HepG2 (cell line): ENCODE results near the gene ERMAP. TPM values are rescaled to one million over a fixed set of nuclear protein-coding genes. Genes with fewer than 3 reads are reported as not detected.

Source experiments
- ATAC-seq: fragments of 200-7000 bp; cut with Tn5 transposase; 3 replicates; pipeline ENCODE4 v1.9.1; 2020; ENCODE audit warnings: mild to moderate bottlenecking, moderate library complexity
- BruUV-seq: library from RNA; stranded (reverse); fragments of 400-500 nt; replicated peaks from 2 replicates; lab custom pipeline; 2021; lab: Mats Ljungman, UMichigan
- CTCF ChIA-PET: fragments of 300-600 bp; formaldehyde crosslinking; extraction: SDS; loops from one replicate; lab custom pipeline; 2021; ENCODE audit warnings: low total read pairs, inconsistent platforms, low intra/inter-chr PET ratio; lab: Yijun Ruan, JAX
- POLR2A ChIA-PET: fragments of 350-600 bp; sonication (Branson Sonifier 250); formaldehyde crosslinking; loops from one replicate; lab custom pipeline; 2020; ENCODE audit warnings: antibody characterized with exemption, inconsistent platforms; lab: Yijun Ruan, JAX
- DNase-seq: peaks from one replicate; pipeline ENCODE4 v3.0.0-alpha.2; 2015; ENCODE audit warnings: low spot score
- FAIRE-seq: peaks from 3 replicates; lab custom pipeline; 2011; peaks lifted over from hg19 to GRCh38; lab: Jason Lieb, UNC
- H2AFZ ChIP-seq: one replicate; pipeline ENCODE4 v1.6.1; 2011; ENCODE audit warnings: low read length, inconsistent platforms
- H3K27ac ChIP-seq: fragments of 300-600 bp; 3 replicates; pipeline ENCODE4 v1.8.0; 2011; ENCODE audit warnings: mixed run types, mild to moderate bottlenecking, mixed read lengths, low read length, inconsistent platforms; ENCODE audit not compliant: insufficient read depth; ENCODE audit errors: extremely low read length
- H3K27me3 ChIP-seq, 2 experiments: fragments of 200-600 bp in 1 of 2; 2 replicates in 1 of 2; 3 replicates in 1 of 2; pipeline versions ENCODE4 v1.6.0 to v1.8.0; 2011; ENCODE audit warnings: low read length in 2 of 2, mild to moderate bottlenecking in 2 of 2, moderate library complexity in 2 of 2, inconsistent platforms in 1 of 2; ENCODE audit not compliant: insufficient read depth in 2 of 2, control insufficient read depth in 1 of 2
- H3K36me3 ChIP-seq, 2 experiments: fragments of 200-600 bp in 1 of 2; replicated peaks in 1 of 2; 2 replicates in 1 of 2; 3 replicates in 1 of 2; pipeline versions ENCODE4 v1.5.1 to v1.8.0; 2011; ENCODE audit warnings: low read length in 2 of 2, inconsistent platforms in 1 of 2; ENCODE audit not compliant: insufficient read depth in 2 of 2, control insufficient read depth in 1 of 2
- H3K4me1 ChIP-seq: 2 replicates; pipeline ENCODE4 v1.5.1; 2012; ENCODE audit warnings: low read length, inconsistent platforms; ENCODE audit not compliant: insufficient read depth
- H3K4me2 ChIP-seq: 2 replicates; pipeline ENCODE4 v1.6.0; 2011; ENCODE audit warnings: low read depth, low read length, inconsistent platforms
- H3K4me3 ChIP-seq, 3 experiments: fragments of 200-600 bp in 1 of 3; sonication (generic), shearing (Covaris generic) in 1 of 3; replicated peaks in 1 of 3; 2 replicates each; pipeline ENCODE4 v1.5.1; 2011 to 2016; ENCODE audit warnings: low read length in 3 of 3, inconsistent platforms in 2 of 3, low read depth in 2 of 3, mild to moderate bottlenecking in 2 of 3, control low read depth in 1 of 3, mixed read lengths in 1 of 3; ENCODE audit not compliant: insufficient read depth in 1 of 3
- H3K79me2 ChIP-seq: one replicate; pipeline ENCODE4 v1.6.1; 2011; ENCODE audit warnings: low read length, inconsistent platforms; ENCODE audit not compliant: insufficient read depth
- H3K9ac ChIP-seq: 2 replicates; pipeline ENCODE4 v1.6.0; 2011; ENCODE audit warnings: mild to moderate bottlenecking, low read depth, low read length, inconsistent platforms; ENCODE audit not compliant: insufficient read depth
- H3K9me3 ChIP-seq: 2 replicates; pipeline ENCODE4 v1.5.1; 2012; ENCODE audit warnings: mild to moderate bottlenecking, low read length
- H4K20me1 ChIP-seq: 2 replicates; pipeline ENCODE4 v1.6.0; 2011; ENCODE audit warnings: inconsistent platforms, mild to moderate bottlenecking, low read length, moderate library complexity; ENCODE audit not compliant: insufficient read depth
- CCDC6 ChIP-seq: sonication (generic); formaldehyde crosslinking; IDR thresholded peaks from 2 replicates; pipeline ENCODE4 v1.8.1; 2022; ENCODE audit warnings: mild to moderate bottlenecking, missing genetic modification reagents, moderate library complexity
- TOPORS ChIP-seq: sonication (generic); formaldehyde crosslinking; IDR thresholded peaks from 2 replicates; pipeline ENCODE4 v1.8.0; 2023; ENCODE audit warnings: mild to moderate bottlenecking, missing genetic modification reagents
- XBP1 ChIP-seq: sonication (generic); formaldehyde crosslinking; IDR thresholded peaks from 2 replicates; pipeline ENCODE4 v1.5.0; 2020; ENCODE audit warnings: missing genetic modification reagents
- ZNF121 ChIP-seq: sonication (generic); formaldehyde crosslinking; IDR thresholded peaks from 2 replicates; pipeline ENCODE4 v1.5.0; 2020; ENCODE audit warnings: mild to moderate bottlenecking, missing genetic modification reagents
- ZSCAN29 ChIP-seq: sonication (generic); formaldehyde crosslinking; conservative IDR thresholded peaks from 2 replicates; pipeline ENCODE4 v1.4.0; 2020; ENCODE audit warnings: mild to moderate bottlenecking, missing genetic modification reagents
- ZSCAN9 ChIP-seq: IDR thresholded peaks from 2 replicates; pipeline ENCODE4 v1.6.1; 2016; ENCODE audit warnings: borderline replicate concordance
- WGBS: methylation state at CpG from one replicate; pipeline ENCODE4 v1.1.6; 2017; ENCODE audit warnings: low lambda C conversion rate; 5-methylcytosine and 5-hydroxymethylcytosine counted together
- in situ Hi-C: cut with HindIII; loops from 2 replicates; pipeline ENCODE4 v1.10.0; 2017; ENCODE audit warnings: low pct_unique_long_range_greater_than_20kb; ENCODE audit not compliant: extremely low pct_ligation_motif_present
- intact Hi-C: fragments of 100-400 bp; cut with micrococcal nuclease; formaldehyde crosslinking; loops from one replicate; pipeline ENCODE4 v1.10.0; 2022; ENCODE audit not compliant: unreplicated experiment
- polyA plus RNA-seq, 8 experiments: library from polyadenylated mRNA; depleted of rRNA in 3 of 8; stranded (reverse) in 7 of 8; unstranded in 1 of 8; fragments of >200 nt; fragmentation: Illumina TruSeq in 4 of 8; extraction: Trizol in 4 of 8; gene quantifications; 2 replicates each; pipeline versions ENCODE4 v1.2.1 to v1.2.3, GENCODE V29; 2011 to 2016; ENCODE audit warnings: low read depth in 4 of 8, missing spikeins in 1 of 8, mixed read lengths in 1 of 8; ENCODE audit not compliant: insufficient read depth in 1 of 8
- total RNA-seq, 5 experiments: library from RNA; depleted of rRNA; stranded (reverse); fragments of >200 nt; fragmentation: Illumina TruSeq; extraction: Trizol; gene quantifications; 2 replicates each; pipeline ENCODE4 v1.2.3, GENCODE V29; 2016; ENCODE audit warnings: low read depth in 1 of 5
- TF ChIP-seq, protein P1 (sequence below): IDR thresholded peaks from 2 replicates; pipeline ENCODE4 v1.6.1; 2016; ENCODE audit warnings: missing biosample characterization, missing genetic modification reagents, low read depth
- TF ChIP-seq, protein P2 (sequence below): IDR thresholded peaks from 2 replicates; pipeline ENCODE4 v1.6.1; 2012; ENCODE audit warnings: inconsistent platforms
- TF ChIP-seq, protein P3 (sequence below): IDR thresholded peaks from 2 replicates; pipeline ENCODE4 v1.6.1; 2016; ENCODE audit warnings: mild to moderate bottlenecking, missing biosample characterization, missing genetic modification reagents

The ERMAP gene
- total and polyA plus RNA-seq, 2 of the 13 experiments (the other 11 are each of a cell fraction or from before 2014, with no cell fraction given) = 2.2 to 4.4 TPM

DNA sequence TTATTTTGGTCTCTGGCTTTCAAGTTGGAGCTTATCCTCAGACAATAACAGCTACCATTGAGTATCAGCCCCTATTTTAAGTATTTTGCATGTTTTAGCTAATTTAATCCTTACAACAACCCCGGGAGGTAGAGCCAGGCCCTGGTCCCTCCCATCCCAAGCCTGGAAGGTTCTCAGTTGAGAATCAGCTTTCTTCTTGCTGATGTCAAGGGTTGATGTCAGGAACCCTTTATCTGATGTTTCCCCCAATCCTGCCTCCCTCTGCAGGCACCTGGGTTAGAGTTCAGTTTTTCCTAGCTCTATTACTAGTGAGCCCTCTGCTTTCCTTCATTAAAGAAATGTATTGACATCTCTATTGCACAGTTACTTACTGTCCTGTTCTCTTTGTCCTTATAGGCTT is 3.9 kb downstream of the ERMAP start:
- peaks cover 43% of the 10 kb centered on the region for H3K4me1 ChIP-seq

DNA sequence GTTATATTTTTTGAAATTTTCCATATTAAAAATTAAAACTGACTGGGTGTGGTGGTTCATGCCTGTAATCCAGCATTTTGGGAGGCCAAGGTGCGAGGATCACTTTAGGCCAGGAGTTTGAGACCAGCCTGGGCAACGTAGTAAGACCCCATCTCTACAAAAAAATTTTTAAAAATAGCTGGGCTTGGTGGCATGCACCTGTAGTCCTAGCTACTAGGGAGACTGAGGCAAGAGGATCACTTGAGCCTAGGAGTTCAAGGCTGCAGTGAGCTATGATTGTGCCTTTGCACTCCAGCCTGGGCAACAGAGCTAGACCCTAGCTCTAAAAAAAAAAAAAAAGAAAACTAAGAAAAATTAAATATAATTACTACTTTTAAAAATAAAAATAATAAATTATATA is 4.8 kb downstream of the ERMAP start:
- Histone ChIP-seq H2AFZ (no peak overlapping the region), H3K79me2 (no peaks in the 10 kb centered on the region), H3K9me3 (no peaks in the 10 kb centered on the region), H3K4me1 (peaks cover 38% of the 10 kb centered on the region), H3K9ac (no peak overlapping the region), H3K4me2 (no peak overlapping the region), H4K20me1 (no peaks in the 10 kb centered on the region), H3K27me3 (no peaks in the 10 kb centered on the region; a peak in 1 of 5 replicates), H3K36me3 (no peaks in the 10 kb centered on the region), H3K27ac (no peak overlapping the region), H3K4me3 (no peak overlapping the region)
- ATAC-seq (no peak), DNase-seq (no peak), FAIRE-seq (no peak)
- intact Hi-C loops = no loop called here
- ChIA-PET POLR2A (interaction anchor here (1.7 kb wide), 1 partner anchor 25 kb away, joined by 8 read pairs; the partner anchor contains the start of gene ZNF691), CTCF (no interaction called here)
- TF ChIP-seq ZNF121 (CRISPR knock-in tag) (peak; percentile 43), CCDC6 (CRISPR knock-in tag) (no peak)
- no TSS peak for BruUV-seq
- 95% methylated on average over 2 of the region's 2 CpGs for WGBS
- in situ Hi-C loops = no loop called here

More for the DNA sequence above, 3.9 kb downstream of the ERMAP start:
- Histone ChIP-seq H3K4me2 (no peak overlapping the region), H3K27me3 (no peaks in the 10 kb centered on the region; a peak in 1 of 5 replicates), H3K27ac (no peak overlapping the region), H2AFZ (no peak overlapping the region), H3K4me3 (no peak overlapping the region), H3K36me3 (no peaks in the 10 kb centered on the region), H3K79me2 (peaks cover 7% of the 10 kb centered on the region), H3K9ac (no peak overlapping the region), H3K9me3 (no peaks in the 10 kb centered on the region), H4K20me1 (no peaks in the 10 kb centered on the region)
- CTCF ChIA-PET = no interaction called here
- POLR2A ChIA-PET = interaction anchor here (1.0 to 1.4 kb wide), 3 partner anchors 9 to 54 kb away, joined by 3 to 5 read pairs (median 4); partner anchors contain the start of genes C1orf50, P3H1 and ZNF691
- no TSS peak for BruUV-seq
- FAIRE-seq (peak; percentile 32), ATAC-seq (no peak), DNase-seq (no peak)
- intact Hi-C loops (no loop called here), in situ Hi-C loops (no loop called here)
- TF ChIP-seq XBP1 (CRISPR knock-in tag) (no peak), ZSCAN29 (CRISPR knock-in tag) (no peak), TOPORS (CRISPR knock-in tag) (no peak), ZSCAN9 (CRISPR knock-in tag) (no peak)
- TF ChIP-seq, protein P1, sequence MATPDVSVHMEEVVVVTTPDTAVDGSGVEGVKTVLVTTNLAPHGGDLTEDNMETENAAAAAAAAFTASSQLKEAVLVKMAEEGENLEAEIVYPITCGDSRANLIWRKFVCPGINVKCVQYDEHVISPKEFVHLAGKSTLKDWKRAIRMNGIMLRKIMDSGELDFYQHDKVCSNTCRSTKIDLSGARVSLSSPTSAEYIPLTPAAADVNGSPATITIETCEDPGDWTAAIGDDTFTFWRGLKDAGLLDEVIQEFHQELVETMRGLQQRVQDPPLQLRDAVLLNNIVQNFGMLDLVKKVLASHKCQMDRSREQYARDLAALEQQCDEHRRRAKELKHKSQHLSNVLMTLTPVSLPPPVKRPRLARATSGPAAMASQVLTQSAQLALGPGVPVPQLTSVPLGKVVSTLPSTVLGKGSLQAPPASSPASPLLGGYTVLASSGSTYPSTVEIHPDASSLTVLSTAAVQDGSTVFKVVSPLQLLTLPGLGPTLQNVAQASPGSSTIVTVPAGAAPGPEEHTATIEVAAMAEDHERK (CRISPR knock-in tag) = no peak
- TF ChIP-seq, protein P2, sequence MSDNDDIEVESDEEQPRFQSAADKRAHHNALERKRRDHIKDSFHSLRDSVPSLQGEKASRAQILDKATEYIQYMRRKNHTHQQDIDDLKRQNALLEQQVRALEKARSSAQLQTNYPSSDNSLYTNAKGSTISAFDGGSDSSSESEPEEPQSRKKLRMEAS = no peak
- TF ChIP-seq, protein P3, sequence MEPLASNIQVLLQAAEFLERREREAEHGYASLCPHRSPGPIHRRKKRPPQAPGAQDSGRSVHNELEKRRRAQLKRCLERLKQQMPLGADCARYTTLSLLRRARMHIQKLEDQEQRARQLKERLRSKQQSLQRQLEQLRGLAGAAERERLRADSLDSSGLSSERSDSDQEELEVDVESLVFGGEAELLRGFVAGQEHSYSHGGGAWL (CRISPR knock-in tag) = no peak
- 43% methylated on average over 1 of the region's 1 CpG for WGBS
